ENCODE measurements around the gene PDCD11.
"Not testable (repeated sequence)": the region's sequence is repeated elsewhere in the genome, so short reads cannot be mapped to it uniquely, and the experiment has no call there.

PDCD11 gene

DNA sequence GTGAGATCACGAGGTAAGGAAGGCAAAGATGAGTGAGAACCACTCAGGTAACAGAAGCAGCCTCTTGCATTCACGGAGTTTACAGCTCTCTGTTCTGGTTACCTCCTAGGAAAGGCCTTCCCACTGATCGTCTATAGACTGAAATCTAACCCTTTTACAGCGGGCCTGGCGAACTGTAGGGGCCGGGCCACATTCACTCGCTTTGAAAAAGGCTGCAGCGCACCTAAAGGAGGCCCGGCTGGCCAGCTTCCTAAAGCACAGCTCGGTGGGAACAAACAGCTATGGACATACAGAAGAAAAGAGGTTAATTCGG, 716 bp upstream of the PDCD11 start:
- no peak for DNase-seq (ENCODE audit: extremely low spot score)
- ChIA-PET CTCF (no interaction called here), POLR2A (interaction anchor here (0.9 to 1.7 kb wide), 8 partner anchors 10 to 45 kb away, joined by 3 to 6 read pairs (median 4); partner anchors contain the start of genes PCGF6 and TAF5)
- TF ChIP-seq SP1 (IDR thresholded peaks at IDR 0.05), result no peak
- no peak for TF ChIP-seq FOXK2 (IDR thresholded peaks at IDR 0.05)
- TF ChIP-seq FOXM1 (IDR thresholded peaks at IDR 0.05; ENCODE audit: borderline replicate concordance), result no peak

GRCh38 chr10:103396789-103397087, 312 bp downstream of the PDCD11 start:
- TF ChIP-seq, protein P1, sequence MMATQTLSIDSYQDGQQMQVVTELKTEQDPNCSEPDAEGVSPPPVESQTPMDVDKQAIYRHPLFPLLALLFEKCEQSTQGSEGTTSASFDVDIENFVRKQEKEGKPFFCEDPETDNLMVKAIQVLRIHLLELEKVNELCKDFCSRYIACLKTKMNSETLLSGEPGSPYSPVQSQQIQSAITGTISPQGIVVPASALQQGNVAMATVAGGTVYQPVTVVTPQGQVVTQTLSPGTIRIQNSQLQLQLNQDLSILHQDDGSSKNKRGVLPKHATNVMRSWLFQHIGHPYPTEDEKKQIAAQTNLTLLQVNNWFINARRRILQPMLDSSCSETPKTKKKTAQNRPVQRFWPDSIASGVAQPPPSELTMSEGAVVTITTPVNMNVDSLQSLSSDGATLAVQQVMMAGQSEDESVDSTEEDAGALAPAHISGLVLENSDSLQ (IDR thresholded peaks at IDR 0.05), result no peak
- TF ChIP-seq NFRKB (IDR thresholded peaks at IDR 0.05), result no peak
- TF ChIP-seq FOXM1 (IDR thresholded peaks at IDR 0.05; ENCODE audit: borderline replicate concordance), result no peak
- TF ChIP-seq FOXA1 (IDR thresholded peaks at IDR 0.05), result no peak
- TF ChIP-seq BHLHE40 (IDR thresholded peaks at IDR 0.05; ENCODE audit: borderline replicate concordance), result no peak
- TF ChIP-seq SP1 (IDR thresholded peaks at IDR 0.05), result no peak
- TF ChIP-seq CTBP1 (IDR thresholded peaks at IDR 0.05; ENCODE audit: borderline replicate concordance), result no peak
- TF ChIP-seq ELF4 (IDR thresholded peaks at IDR 0.05), result no peak
- TF ChIP-seq LEF1 (IDR thresholded peaks at IDR 0.05; ENCODE audit: borderline replicate concordance), result no peak
- TF ChIP-seq SUZ12 (IDR thresholded peaks at IDR 0.05), result no peak
- no peak for TF ChIP-seq FOXK2 (IDR thresholded peaks at IDR 0.05)
- TF ChIP-seq HDGF (IDR thresholded peaks at IDR 0.05; ENCODE audit: borderline replicate concordance), result no peak
- no peak for TF ChIP-seq ARNT (IDR thresholded peaks at IDR 0.05)
- CTCF ChIA-PET, result no interaction called here
- DNase-seq (ENCODE audit: extremely low spot score), result no peak
- POLR2A ChIA-PET, result interaction anchor here (0.6 to 1.7 kb wide), 6 partner anchors 9 to 46 kb away, joined by 3 to 6 read pairs (median 4); partner anchors contain the start of genes PCGF6 and TAF5

GRCh38 chr10:103397191-103397825, 882 bp downstream of the PDCD11 start:
- ChIA-PET POLR2A (interaction anchor here (1.3 to 1.7 kb wide), 2 partner anchors 8 to 47 kb away, joined by 5 read pairs; partner anchors contain the start of gene PCGF6), CTCF (no interaction called here)
- no peak for DNase-seq (ENCODE audit: extremely low spot score)
- TF ChIP-seq FOXA1 (IDR thresholded peaks at IDR 0.05), result no peak
- TF ChIP-seq ZNF384 (IDR thresholded peaks at IDR 0.05), result peak; percentile 29; the same call in 1 of the 2 replicates
- TF ChIP-seq SUZ12 (IDR thresholded peaks at IDR 0.05), result no peak
- TF ChIP-seq CTBP1 (IDR thresholded peaks at IDR 0.05; ENCODE audit: borderline replicate concordance), result no peak
- TF ChIP-seq L3MBTL2 (conservative IDR thresholded peaks at IDR 0.05), result no peak
- no peak for TF ChIP-seq LEF1 (IDR thresholded peaks at IDR 0.05; ENCODE audit: borderline replicate concordance)
- no peak for TF ChIP-seq BHLHE40 (IDR thresholded peaks at IDR 0.05; ENCODE audit: borderline replicate concordance)
- TF ChIP-seq FOXK2 (IDR thresholded peaks at IDR 0.05), result no peak
- no peak for TF ChIP-seq ARNT (IDR thresholded peaks at IDR 0.05)

DNA sequence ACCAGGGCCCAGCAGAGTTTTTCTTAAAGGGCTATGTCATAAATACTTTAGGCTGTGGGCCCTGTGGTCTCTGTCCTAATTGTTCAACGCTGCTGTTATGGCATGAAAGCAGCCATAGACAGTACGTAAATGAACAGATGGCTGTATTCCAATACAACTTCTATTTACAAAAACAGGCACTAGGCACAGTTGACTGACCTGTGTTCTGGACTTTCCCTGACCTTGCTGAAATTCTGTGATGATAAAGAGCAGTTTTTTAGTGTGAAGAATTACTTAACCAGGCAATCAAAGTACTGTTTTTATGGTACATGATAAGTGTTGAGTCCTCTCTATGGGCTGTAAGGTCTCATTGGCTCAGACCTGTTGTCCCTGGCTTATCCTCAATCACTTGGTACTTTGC, 17.1 kb downstream of the PDCD11 start:
- TF ChIP-seq NFRKB (IDR thresholded peaks at IDR 0.05) (no peak), FOXA1 (IDR thresholded peaks at IDR 0.05) (no peak), L3MBTL2 (conservative IDR thresholded peaks at IDR 0.05) (no peak), CTBP1 (IDR thresholded peaks at IDR 0.05; ENCODE audit: borderline replicate concordance) (no peak), ARNT (IDR thresholded peaks at IDR 0.05) (no peak), HDGF (IDR thresholded peaks at IDR 0.05; ENCODE audit: borderline replicate concordance) (no peak), ZNF384 (IDR thresholded peaks at IDR 0.05) (no peak), SP1 (IDR thresholded peaks at IDR 0.05) (no peak), FOXK2 (IDR thresholded peaks at IDR 0.05) (no peak), BHLHE40 (IDR thresholded peaks at IDR 0.05; ENCODE audit: borderline replicate concordance) (no peak), TARDBP (IDR thresholded peaks at IDR 0.05) (no peak), LEF1 (IDR thresholded peaks at IDR 0.05; ENCODE audit: borderline replicate concordance) (no peak), SUZ12 (IDR thresholded peaks at IDR 0.05) (no peak), ELF4 (IDR thresholded peaks at IDR 0.05) (no peak), FOXM1 (IDR thresholded peaks at IDR 0.05; ENCODE audit: borderline replicate concordance) (no peak)
- TF ChIP-seq, protein P1 (IDR thresholded peaks at IDR 0.05), result no peak
- ChIA-PET CTCF (no interaction called here), POLR2A (no interaction called here)
- DNase-seq (ENCODE audit: extremely low spot score), result no peak

DNA sequence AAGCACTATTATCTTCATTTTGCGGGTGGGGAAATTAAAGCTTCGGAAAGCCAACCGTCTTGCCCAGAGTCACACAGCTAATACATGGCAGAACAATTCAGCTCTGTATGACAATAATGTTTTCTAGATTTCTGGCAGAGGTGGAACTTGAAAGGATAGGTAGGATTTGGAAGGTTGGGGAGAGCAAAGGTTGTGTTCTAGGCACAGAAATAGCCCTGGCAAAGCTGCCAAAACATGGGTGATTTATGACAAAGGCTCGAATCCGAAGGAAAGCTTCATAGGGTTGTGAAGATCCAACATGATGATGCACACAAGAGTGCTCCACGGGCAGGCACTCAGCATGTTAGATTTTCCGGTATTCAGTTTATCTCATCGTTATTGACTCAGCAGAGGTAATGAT, 19.2 kb downstream of the PDCD11 start:
- ChIA-PET POLR2A (no interaction called here), CTCF (interaction anchor here (0.6 to 0.9 kb wide), 2 partner anchors 61 to 82 kb away, joined by 3 to 7 read pairs; no protein-coding TSS in a partner anchor)
- DNase-seq (ENCODE audit: extremely low spot score), result no peak
- no peak for TF ChIP-seq FOXM1 (IDR thresholded peaks at IDR 0.05; ENCODE audit: borderline replicate concordance)
- no peak for TF ChIP-seq SP1 (IDR thresholded peaks at IDR 0.05)
- TF ChIP-seq CTBP1 (IDR thresholded peaks at IDR 0.05; ENCODE audit: borderline replicate concordance), result no peak

GRCh38 chr10:103416436-103417147, 20.2 kb downstream of the PDCD11 start:
- TF ChIP-seq BHLHE40 (IDR thresholded peaks at IDR 0.05; ENCODE audit: borderline replicate concordance) (no peak), L3MBTL2 (conservative IDR thresholded peaks at IDR 0.05) (no peak)
- POLR2A ChIA-PET, result no interaction called here
- DNase-seq (ENCODE audit: extremely low spot score), result peak; percentile 36
- CTCF ChIA-PET, result interaction anchor here (0.5 to 0.9 kb wide), 5 partner anchors 9 to 85 kb away, joined by 3 to 7 read pairs (median 4); no protein-coding TSS in a partner anchor

- CTCF ChIA-PET, result interaction anchor here (0.6 kb wide), 1 partner anchor 85 kb away, joined by 3 read pairs; no protein-coding TSS in a partner anchor
- POLR2A ChIA-PET; DNase-seq (ENCODE audit: extremely low spot score): not testable (repeated sequence)
Observed at GRCh38 chr10:103417148-103417469, 20.7 kb downstream of the PDCD11 start.
